GM19035 (cell line): ENCODE measurements around the gene ARHGEF7.

Experiments used
- ATAC-seq: cut with Tn5 transposase; IDR thresholded peaks from one replicate; pipeline ENCODE4 v1.9.1; 2021; ENCODE audit not compliant: unreplicated experiment

The ARHGEF7 gene

DNA sequence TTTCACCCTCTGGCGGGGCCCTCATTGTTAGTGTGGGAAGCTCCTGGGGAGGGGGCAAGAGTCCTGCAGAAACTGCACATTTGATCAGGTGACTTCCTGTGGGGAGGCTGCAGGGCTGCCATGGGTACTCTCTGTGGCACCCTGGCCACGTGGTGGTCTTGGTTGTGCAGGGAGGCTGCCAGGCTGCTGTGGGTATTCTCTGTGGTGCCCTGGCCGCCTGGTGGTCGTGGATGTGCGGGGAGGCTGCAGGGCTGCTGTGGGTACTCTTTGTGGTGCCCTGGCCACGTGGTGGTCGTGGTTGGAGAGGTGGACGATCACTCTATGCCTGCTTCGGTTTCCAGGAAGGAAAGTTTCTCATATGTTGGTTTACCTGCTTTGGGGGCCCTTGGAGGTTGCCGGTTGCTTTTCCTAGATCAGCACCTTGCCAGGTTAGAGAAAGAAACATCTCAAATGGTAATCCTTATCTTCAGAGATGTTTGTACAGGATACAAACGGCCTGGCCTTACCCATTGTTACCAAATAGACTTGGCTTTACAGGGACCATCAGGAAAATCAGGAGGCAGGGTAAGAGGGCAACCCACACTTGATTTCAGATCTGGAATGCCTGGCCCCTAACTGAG, 228.2 kb downstream of the ARHGEF7 start:
- ATAC-seq = no peak

DNA sequence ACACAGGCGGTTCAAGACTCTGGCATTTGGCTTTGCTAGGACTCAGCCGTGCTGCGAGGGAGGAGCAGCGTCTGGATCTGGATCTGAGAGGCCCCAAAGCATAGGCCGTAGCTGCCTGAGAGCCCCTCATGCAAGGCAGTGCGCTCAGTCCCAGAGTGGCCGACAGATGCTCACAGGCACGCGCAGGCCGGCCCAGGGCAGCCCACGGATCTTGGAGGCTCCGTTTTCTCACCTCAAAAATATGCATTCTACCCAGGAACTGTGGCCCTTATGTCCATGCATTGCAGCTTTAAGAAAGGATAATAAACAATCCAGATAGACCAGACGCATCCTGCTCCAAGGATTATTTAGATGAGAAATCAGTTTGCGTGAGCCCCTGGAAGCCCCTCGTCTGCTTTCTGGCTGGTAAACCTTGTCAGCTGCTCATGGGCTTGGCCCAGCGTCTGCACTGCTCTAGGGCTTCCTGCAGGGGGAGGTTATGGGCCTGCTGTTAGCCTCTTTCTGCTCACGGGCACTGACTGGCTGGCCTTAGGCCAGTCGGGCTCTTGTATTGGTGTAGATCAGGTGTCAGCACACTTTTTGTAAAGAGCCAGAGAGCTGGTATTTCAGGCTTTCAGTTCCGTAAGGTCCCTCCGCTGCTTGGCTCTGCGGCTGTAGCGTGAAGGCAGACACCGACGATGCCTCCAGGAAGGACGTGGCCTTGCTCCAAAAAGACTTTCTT, 229.5 kb downstream of the ARHGEF7 start:
- ATAC-seq = no peak

GRCh38 chr13:111345682-111346081, 230.6 kb downstream of the ARHGEF7 start:
- ATAC-seq = no peak

DNA sequence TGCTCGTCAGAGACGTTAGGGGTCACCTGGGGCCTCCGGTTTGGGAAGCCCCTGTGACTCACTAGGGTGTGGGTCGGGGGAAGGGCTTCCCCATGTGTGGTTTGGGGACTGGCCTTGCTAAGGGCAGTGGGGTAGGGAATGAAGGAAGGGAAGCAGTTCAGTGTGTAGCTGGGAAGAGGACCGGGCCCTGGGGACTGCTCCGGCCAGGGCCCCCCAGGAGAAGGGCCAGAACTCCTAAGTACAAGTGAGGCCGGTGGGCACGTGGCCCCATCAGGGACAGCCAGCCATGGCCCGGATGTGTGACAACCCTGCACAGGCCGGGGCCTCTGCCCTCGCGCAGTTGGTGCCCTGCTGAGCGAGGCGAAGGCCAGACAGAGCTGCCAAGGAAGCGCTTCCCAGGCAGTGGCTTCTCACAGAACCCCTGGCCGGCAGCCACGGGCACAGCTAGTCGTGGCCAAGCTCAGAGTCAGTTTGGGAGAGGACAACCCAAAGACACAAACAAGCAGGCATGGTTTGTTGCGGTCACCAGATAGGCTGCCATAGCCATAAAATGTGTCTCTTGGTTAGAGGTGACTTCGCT, 231.1 kb downstream of the ARHGEF7 start:
- no peak for ATAC-seq

DNA sequence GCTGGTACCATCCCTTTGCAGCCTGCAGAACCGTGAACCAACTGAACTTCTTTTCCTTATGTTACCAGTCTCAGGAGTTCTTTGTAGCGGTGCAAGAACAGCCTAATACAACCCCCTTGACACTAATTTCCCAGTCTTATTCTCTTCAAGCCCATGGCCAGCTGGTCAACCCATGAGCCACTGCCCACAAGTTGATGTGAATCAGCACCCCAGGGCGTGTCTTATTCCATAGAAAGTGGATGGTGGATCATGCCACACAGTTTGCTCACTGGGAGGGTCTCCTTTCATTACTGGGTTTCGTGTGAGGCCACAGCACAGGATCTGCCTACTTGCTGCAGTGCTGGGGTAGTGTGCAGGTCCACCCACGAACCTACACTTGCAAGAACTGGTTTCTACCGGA, 232.3 kb downstream of the ARHGEF7 start:
- no peak for ATAC-seq

DNA sequence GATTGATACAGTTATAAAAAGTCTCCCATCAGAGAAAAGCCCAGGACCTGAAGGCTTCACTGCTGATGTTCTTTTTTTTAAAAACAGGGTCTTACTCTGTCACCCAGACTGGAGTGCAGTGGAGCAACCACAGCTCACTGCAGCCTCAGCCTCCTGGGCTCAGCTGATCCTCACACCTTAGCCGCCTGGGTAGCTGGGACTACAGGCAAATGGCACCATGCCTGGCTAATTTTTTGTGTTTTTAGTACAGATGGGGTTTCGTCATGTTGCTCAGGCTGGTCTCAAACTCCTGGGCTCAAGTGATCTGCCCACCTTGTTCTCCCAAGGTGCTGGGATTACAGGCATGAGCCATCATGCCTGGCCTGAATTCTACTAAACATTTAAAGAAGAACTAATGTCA, 238.4 kb downstream of the ARHGEF7 start:
- ATAC-seq = no peak

- no peak for ATAC-seq
These were observed 239.7 kb downstream of the ARHGEF7 start for GRCh38 chr13:111354789-111355188.
